Fibroblast of the aortic adventitia (primary cell): ENCODE measurements around the gene UNC5CL. TPM values are rescaled to one million over a fixed set of nuclear protein-coding genes. Genes with fewer than 3 reads are reported as not detected.

Source experiments
- DNase-seq: peaks from one replicate; pipeline ENCODE4 v3.0.0-alpha.2; 2010; ENCODE audit warnings: low read depth
- H3K4me3 ChIP-seq: 2 replicates; pipeline ENCODE4 v1.5.1; 2011; ENCODE audit warnings: low read depth, mild to moderate bottlenecking, control low read depth, low read length, moderate library complexity
- CTCF ChIP-seq: IDR thresholded peaks from 2 replicates; pipeline ENCODE4 v1.5.1; 2011; ENCODE audit warnings: mild to moderate bottlenecking, low read length, control low read depth, inconsistent platforms; ENCODE audit not compliant: insufficient read depth
- total RNA-seq: library from RNA; depleted of rRNA; stranded (reverse); fragments of >200 nt; gene quantifications from 2 replicates; pipeline ENCODE4 v1.2.3, GENCODE V29; 2012; ENCODE audit warnings: low replicate concordance

UNC5CL gene
- total RNA-seq, 1 donor = not detected

- peak; percentile 66 for DNase-seq
- peak; percentile 56 for TF ChIP-seq CTCF
- H3K4me3 ChIP-seq = no peak overlapping the region
Observed at GRCh38 chr6:40999569-40999968, 39.5 kb downstream of the UNC5CL start.

- DNase-seq = no peak
- H3K4me3 ChIP-seq = no peak overlapping the region
- no peak for TF ChIP-seq CTCF
Observed at GRCh38 chr6:40998661-40999060, 40.4 kb downstream of the UNC5CL start.

GRCh38 chr6:40997234-40997957, 41.6 kb downstream of the UNC5CL start:
- H3K4me3 ChIP-seq = no peak overlapping the region
- no peak for TF ChIP-seq CTCF
- DNase-seq = peak; percentile 65

- no peak overlapping the region for H3K4me3 ChIP-seq
- no peak for TF ChIP-seq CTCF
- DNase-seq = no peak
Observed at GRCh38 chr6:40996591-40997233, 42.3 kb downstream of the UNC5CL start.

GRCh38 chr6:40992746-40993145, 46.3 kb downstream of the UNC5CL start:
- TF ChIP-seq CTCF = no peak
- H3K4me3 ChIP-seq = no peak overlapping the region
- DNase-seq = no peak

GRCh38 chr6:40990301-40990700, 48.7 kb downstream of the UNC5CL start:
- TF ChIP-seq CTCF = no peak
- no peak overlapping the region for H3K4me3 ChIP-seq
- DNase-seq = no peak
